IPS-18a (cell line): ENCODE results near the gene CCR3.
"Not testable (repeated sequence)": the region's sequence is repeated elsewhere in the genome, so short reads cannot be mapped to it uniquely, and the experiment has no call there.

Experiments
- H3K27ac ChIP-seq: one replicate; pipeline ENCODE4 v1.5.1; 2013; ENCODE audit warnings: low read length
- H3K27me3 ChIP-seq: one replicate; pipeline ENCODE4 v1.6.1; 2013; ENCODE audit warnings: mild to moderate bottlenecking, low read length; ENCODE audit not compliant: control insufficient read depth, insufficient read depth
- H3K36me3 ChIP-seq: one replicate; pipeline ENCODE4 v1.6.1; 2013; ENCODE audit warnings: low read depth, low read length; ENCODE audit not compliant: control insufficient read depth
- H3K4me1 ChIP-seq: one replicate; pipeline ENCODE4 v1.6.1; 2013; ENCODE audit warnings: low read depth, low read length; ENCODE audit not compliant: control insufficient read depth
- H3K4me3 ChIP-seq: one replicate; pipeline ENCODE4 v1.5.1; 2013; ENCODE audit warnings: low read length
- H3K9ac ChIP-seq: one replicate; pipeline ENCODE4 v1.6.1; 2013; ENCODE audit warnings: mild to moderate bottlenecking, low read length, moderate library complexity
- H3K9me3 ChIP-seq: one replicate; pipeline ENCODE4 v1.6.1; 2013; ENCODE audit warnings: low read depth, low read length; ENCODE audit not compliant: control insufficient read depth

The CCR3 gene

GRCh38 chr3:46207514-46207913, 34.7 kb upstream of the CCR3 start:
- not testable (repeated sequence) for H3K4me3 ChIP-seq

GRCh38 chr3:46208167-46208704, 34.0 kb upstream of the CCR3 start, which contains the start of gene CCR1:
Gene CCR1, minus strand, starts transcription at chr3:46208313. Its CDS starts 4,000 bp downstream, at chr3:46204313.
- H3K9ac ChIP-seq: no peak within 1 kb of the TSS
- no peak within 1 kb of the TSS for H3K4me3 ChIP-seq
- H3K36me3 ChIP-seq: no peaks in the 10 kb centered on the region
- no peak within 1 kb of the TSS for H3K27ac ChIP-seq
- H3K9me3 ChIP-seq: no peaks in the 10 kb centered on the region
- no peaks in the 10 kb centered on the region for H3K27me3 ChIP-seq
- H3K4me1 ChIP-seq: peaks cover 3% of the 10 kb centered on the region

More at GRCh38 chr3:46207514-46207913, 34.7 kb upstream of the CCR3 start:
- H3K27me3 ChIP-seq, H3K36me3 ChIP-seq, H3K27ac ChIP-seq, H3K9me3 ChIP-seq, H3K4me1 ChIP-seq, H3K9ac ChIP-seq: not testable (repeated sequence)

- no peak overlapping the region for H3K27ac ChIP-seq
- no peaks in the 10 kb centered on the region for H3K27me3 ChIP-seq
- no peaks in the 10 kb centered on the region for H3K9me3 ChIP-seq
- H3K4me1 ChIP-seq: peaks cover 3% of the 10 kb centered on the region
- no peaks in the 10 kb centered on the region for H3K36me3 ChIP-seq
- H3K4me3 ChIP-seq: no peak overlapping the region
- H3K9ac ChIP-seq: no peak overlapping the region
Measured at GRCh38 chr3:46209053-46209452, 33.2 kb upstream of the CCR3 start.

GRCh38 chr3:46209746-46210470, 32.4 kb upstream of the CCR3 start:
- Histone ChIP-seq H3K36me3 (no peaks in the 10 kb centered on the region), H3K4me1 (peaks cover 3% of the 10 kb centered on the region), H3K27ac (no peak overlapping the region), H3K27me3 (no peaks in the 10 kb centered on the region), H3K4me3 (no peak overlapping the region), H3K9ac (no peak overlapping the region), H3K9me3 (no peaks in the 10 kb centered on the region)

GRCh38 chr3:46212101-46212500, 30.2 kb upstream of the CCR3 start:
- Histone ChIP-seq H3K36me3 (no peaks in the 10 kb centered on the region), H3K4me3 (no peak overlapping the region), H3K4me1 (no peaks in the 10 kb centered on the region), H3K9me3 (no peaks in the 10 kb centered on the region), H3K9ac (no peak overlapping the region), H3K27me3 (no peaks in the 10 kb centered on the region), H3K27ac (no peak overlapping the region)

GRCh38 chr3:46213201-46213600, 29.1 kb upstream of the CCR3 start:
- Histone ChIP-seq H3K4me3 (no peak overlapping the region), H3K36me3 (no peaks in the 10 kb centered on the region), H3K27ac (no peak overlapping the region), H3K27me3 (no peaks in the 10 kb centered on the region), H3K9me3 (no peaks in the 10 kb centered on the region), H3K9ac (no peak overlapping the region), H3K4me1 (no peaks in the 10 kb centered on the region)

- H3K9ac ChIP-seq: no peak overlapping the region
- H3K9me3 ChIP-seq: no peaks in the 10 kb centered on the region
- no peak overlapping the region for H3K27ac ChIP-seq
- no peaks in the 10 kb centered on the region for H3K36me3 ChIP-seq
- H3K4me1 ChIP-seq: no peaks in the 10 kb centered on the region
- no peaks in the 10 kb centered on the region for H3K27me3 ChIP-seq
- H3K4me3 ChIP-seq: no peak overlapping the region
Measured at GRCh38 chr3:46214751-46215352, 27.4 kb upstream of the CCR3 start.

GRCh38 chr3:46215810-46216414, 26.3 kb upstream of the CCR3 start:
- H3K4me1 ChIP-seq: no peaks in the 10 kb centered on the region
- no peak overlapping the region for H3K27ac ChIP-seq
- H3K27me3 ChIP-seq: no peaks in the 10 kb centered on the region
- H3K4me3 ChIP-seq: no peak overlapping the region
- no peak overlapping the region for H3K9ac ChIP-seq
- no peaks in the 10 kb centered on the region for H3K9me3 ChIP-seq
- H3K36me3 ChIP-seq: no peaks in the 10 kb centered on the region

- H3K4me3 ChIP-seq: no peak overlapping the region
Measured at GRCh38 chr3:46218196-46218709, 24.0 kb upstream of the CCR3 start.

GRCh38 chr3:46221391-46221790, 20.9 kb upstream of the CCR3 start:
- no peak overlapping the region for H3K4me3 ChIP-seq
- H3K9ac ChIP-seq: no peak overlapping the region
- H3K4me1 ChIP-seq: no peaks in the 10 kb centered on the region
- no peaks in the 10 kb centered on the region for H3K9me3 ChIP-seq
- no peaks in the 10 kb centered on the region for H3K36me3 ChIP-seq
- H3K27me3 ChIP-seq: no peaks in the 10 kb centered on the region
- H3K27ac ChIP-seq: no peak overlapping the region

More at GRCh38 chr3:46218196-46218709, 24.0 kb upstream of the CCR3 start:
- Histone ChIP-seq H3K27me3 (no peaks in the 10 kb centered on the region), H3K9me3 (no peaks in the 10 kb centered on the region), H3K36me3 (no peaks in the 10 kb centered on the region), H3K27ac (no peak overlapping the region), H3K4me1 (no peaks in the 10 kb centered on the region), H3K9ac (no peak overlapping the region)

GRCh38 chr3:46221938-46222337, 20.3 kb upstream of the CCR3 start:
- H3K36me3 ChIP-seq: no peaks in the 10 kb centered on the region
- H3K9me3 ChIP-seq: no peaks in the 10 kb centered on the region
- H3K4me3 ChIP-seq: no peak overlapping the region
- H3K27me3 ChIP-seq: no peaks in the 10 kb centered on the region
- no peak overlapping the region for H3K27ac ChIP-seq
- no peak overlapping the region for H3K9ac ChIP-seq
- H3K4me1 ChIP-seq: no peaks in the 10 kb centered on the region
